Nephron progenitor cell (in vitro differentiated cells): Measurements from ENCODE around the gene CENPX.

Experiments
- DNase-seq: peaks from one replicate; pipeline ENCODE4 v3.0.0; 2021
- H3K27ac Mint-ChIP-seq: 2 replicates; pipeline ENCODE4 v1.8.0; 2021; ENCODE audit warnings: mild to moderate bottlenecking, moderate library complexity, mixed read lengths
- H3K27me3 Mint-ChIP-seq: 2 replicates; pipeline ENCODE4 v1.8.0; 2021; ENCODE audit warnings: mild to moderate bottlenecking, low read depth, mixed read lengths; ENCODE audit not compliant: poor library complexity
- H3K36me3 Mint-ChIP-seq: 2 replicates; pipeline ENCODE4 v1.8.0; 2021; ENCODE audit warnings: low read depth, mixed read lengths
- H3K4me1 Mint-ChIP-seq: 2 replicates; pipeline ENCODE4 v1.8.0; 2021; ENCODE audit warnings: mixed read lengths
- H3K4me3 Mint-ChIP-seq: 2 replicates; pipeline ENCODE4 v1.8.0; 2021; ENCODE audit warnings: mild to moderate bottlenecking, moderate library complexity, mixed read lengths
- H3K9me3 Mint-ChIP-seq: 2 replicates; pipeline ENCODE4 v1.8.0; 2021; ENCODE audit warnings: mild to moderate bottlenecking, moderate library complexity, mixed read lengths
- TF ChIP-seq, protein P1 (sequence below): fragments of 200-600 bp; sonication (generic); IDR thresholded peaks from 2 replicates; pipeline ENCODE4 v1.5.0; 2021; ENCODE audit warnings: antibody characterized with exemption

CENPX gene

DNA sequence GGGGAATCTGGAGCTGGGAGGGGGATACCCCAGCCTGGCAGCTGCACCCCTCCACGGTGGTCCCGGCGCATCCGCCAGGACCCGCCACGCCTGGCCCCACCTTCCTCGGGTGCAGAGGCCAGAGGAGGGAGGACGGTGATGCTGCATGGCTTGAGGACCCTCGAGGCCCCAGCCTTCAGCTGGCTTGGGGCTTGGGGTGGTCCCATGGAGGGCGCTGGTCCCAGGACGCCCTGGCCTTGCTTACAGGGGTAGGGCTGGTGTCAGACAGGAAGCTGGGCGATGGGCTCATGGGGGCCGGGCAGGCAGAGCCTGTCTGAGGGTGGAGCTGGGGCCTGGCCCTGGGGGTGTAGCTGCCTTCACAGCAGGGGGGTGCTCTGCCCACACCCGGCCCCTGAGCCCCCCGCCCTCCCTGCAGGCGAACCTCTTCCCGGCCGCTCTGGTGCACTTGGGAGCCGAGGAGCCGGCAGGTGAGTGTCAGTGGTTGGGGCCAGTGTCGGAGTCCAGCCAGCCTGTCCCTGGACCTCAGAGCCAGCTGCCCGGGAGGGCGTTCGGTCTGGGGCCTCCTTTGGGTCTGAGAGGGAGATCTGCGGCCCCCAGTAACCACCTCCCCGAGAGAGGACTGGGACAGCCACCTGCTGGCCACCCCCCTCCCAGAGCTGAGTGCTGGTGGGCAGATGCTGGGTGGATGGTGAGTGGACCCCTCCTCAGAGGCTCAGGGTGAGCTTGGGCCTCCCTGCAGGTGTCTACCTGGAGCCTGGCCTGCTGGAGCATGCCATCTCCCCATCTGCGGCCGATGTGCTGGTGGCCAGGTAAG lies 6.4 kb downstream of the CENPX start:
- Mint-ChIP-seq H3K36me3 (no peaks in the 10 kb centered on the region), H3K27me3 (no peaks in the 10 kb centered on the region), H3K4me3 (no peak overlapping the region), H3K4me1 (peaks cover 31% of the 10 kb centered on the region), H3K27ac (no peak overlapping the region), H3K9me3 (no peaks in the 10 kb centered on the region)
- TF ChIP-seq, protein P1, sequence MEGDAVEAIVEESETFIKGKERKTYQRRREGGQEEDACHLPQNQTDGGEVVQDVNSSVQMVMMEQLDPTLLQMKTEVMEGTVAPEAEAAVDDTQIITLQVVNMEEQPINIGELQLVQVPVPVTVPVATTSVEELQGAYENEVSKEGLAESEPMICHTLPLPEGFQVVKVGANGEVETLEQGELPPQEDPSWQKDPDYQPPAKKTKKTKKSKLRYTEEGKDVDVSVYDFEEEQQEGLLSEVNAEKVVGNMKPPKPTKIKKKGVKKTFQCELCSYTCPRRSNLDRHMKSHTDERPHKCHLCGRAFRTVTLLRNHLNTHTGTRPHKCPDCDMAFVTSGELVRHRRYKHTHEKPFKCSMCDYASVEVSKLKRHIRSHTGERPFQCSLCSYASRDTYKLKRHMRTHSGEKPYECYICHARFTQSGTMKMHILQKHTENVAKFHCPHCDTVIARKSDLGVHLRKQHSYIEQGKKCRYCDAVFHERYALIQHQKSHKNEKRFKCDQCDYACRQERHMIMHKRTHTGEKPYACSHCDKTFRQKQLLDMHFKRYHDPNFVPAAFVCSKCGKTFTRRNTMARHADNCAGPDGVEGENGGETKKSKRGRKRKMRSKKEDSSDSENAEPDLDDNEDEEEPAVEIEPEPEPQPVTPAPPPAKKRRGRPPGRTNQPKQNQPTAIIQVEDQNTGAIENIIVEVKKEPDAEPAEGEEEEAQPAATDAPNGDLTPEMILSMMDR = no peak
- no peak for DNase-seq

DNA sequence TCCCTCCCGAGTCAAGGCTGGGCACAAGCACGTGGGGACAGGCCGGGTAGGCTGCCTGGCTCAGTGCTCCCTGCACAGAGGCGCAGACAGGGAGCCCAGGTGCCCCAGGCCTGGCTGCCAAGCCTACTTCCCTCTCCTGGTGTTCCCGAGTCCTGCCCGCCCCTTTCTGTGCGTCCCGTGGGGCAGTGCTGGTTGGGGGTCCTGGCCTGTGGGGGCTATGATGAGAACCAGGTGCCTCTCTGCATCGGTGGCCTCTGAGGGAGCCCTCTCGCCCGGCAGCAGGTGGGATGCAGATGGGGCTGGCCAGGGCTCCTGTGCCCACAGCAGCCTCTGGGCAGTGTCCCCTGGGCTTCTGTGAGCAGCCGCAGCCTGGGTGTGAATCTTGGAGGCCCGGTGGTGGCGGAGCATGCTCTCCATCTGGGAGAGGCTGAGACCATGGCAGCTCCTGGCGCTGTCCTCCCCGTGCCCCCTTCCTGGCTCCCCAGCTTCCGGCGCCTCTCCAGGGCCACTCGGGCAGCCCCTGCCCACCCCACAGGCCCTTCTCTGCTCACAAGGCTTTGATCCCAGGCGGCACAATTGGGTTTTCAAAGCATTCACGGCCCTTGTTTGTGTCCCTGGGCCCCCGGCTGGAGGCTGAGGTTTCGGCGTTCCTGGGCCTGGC lies 7.2 kb downstream of the CENPX start:
- Mint-ChIP-seq H3K4me3 (no peak overlapping the region), H3K9me3 (no peaks in the 10 kb centered on the region), H3K4me1 (peaks cover 27% of the 10 kb centered on the region), H3K36me3 (no peaks in the 10 kb centered on the region), H3K27me3 (no peaks in the 10 kb centered on the region), H3K27ac (no peak overlapping the region)
- TF ChIP-seq, protein P1 = no peak
- no peak for DNase-seq

DNA sequence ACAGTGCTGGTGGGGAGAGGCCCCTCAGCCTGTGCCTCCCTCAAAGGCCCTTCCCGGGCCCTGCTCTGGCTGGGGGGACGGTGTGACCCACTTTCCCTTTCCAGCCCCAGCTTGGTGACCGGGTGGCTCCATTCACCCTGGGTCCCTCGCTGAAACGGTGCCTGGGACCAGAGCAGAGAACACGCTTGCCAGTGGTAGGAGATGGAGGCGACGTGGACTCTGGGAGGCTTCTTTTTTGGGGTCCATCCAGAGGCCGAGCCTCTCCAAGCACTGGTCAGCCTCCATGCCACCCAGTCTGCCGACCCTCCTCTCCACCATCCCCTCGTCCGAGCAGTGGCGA lies 7.7 kb downstream of the CENPX start:
- Mint-ChIP-seq H3K27ac (no peak overlapping the region), H3K4me3 (no peak overlapping the region), H3K27me3 (no peaks in the 10 kb centered on the region), H3K36me3 (no peaks in the 10 kb centered on the region), H3K9me3 (no peaks in the 10 kb centered on the region), H3K4me1 (peaks cover 26% of the 10 kb centered on the region)
- TF ChIP-seq, protein P1 = no peak
- no peak for DNase-seq

DNA sequence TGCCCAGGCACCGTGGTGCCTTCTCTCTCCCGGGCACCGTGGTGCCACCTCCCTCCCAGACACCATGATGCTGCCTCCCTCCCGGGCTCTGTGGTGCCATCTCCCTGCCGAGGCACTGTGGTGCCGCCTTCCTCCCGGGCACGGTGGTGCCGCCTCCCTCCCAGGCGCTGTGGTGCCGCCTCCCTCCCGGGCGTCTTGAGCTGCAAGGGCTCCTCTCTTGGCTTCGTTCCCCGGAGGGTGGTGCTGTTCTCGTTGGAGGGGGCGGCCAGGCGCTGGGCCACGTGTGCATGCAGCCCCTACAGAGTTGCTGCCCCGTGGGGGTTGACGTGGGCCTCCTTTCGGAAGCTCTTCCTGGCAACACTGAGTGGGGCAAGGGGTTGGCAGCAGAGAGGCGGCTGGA lies 8.2 kb downstream of the CENPX start:
- H3K9me3 Mint-ChIP-seq = no peaks in the 10 kb centered on the region
- DNase-seq = no peak
- H3K4me1 Mint-ChIP-seq = peaks cover 26% of the 10 kb centered on the region
- H3K27ac Mint-ChIP-seq = no peak overlapping the region
- TF ChIP-seq, protein P1 = no peak
- no peaks in the 10 kb centered on the region for H3K27me3 Mint-ChIP-seq
- H3K4me3 Mint-ChIP-seq = no peak overlapping the region
- H3K36me3 Mint-ChIP-seq = no peaks in the 10 kb centered on the region

DNA sequence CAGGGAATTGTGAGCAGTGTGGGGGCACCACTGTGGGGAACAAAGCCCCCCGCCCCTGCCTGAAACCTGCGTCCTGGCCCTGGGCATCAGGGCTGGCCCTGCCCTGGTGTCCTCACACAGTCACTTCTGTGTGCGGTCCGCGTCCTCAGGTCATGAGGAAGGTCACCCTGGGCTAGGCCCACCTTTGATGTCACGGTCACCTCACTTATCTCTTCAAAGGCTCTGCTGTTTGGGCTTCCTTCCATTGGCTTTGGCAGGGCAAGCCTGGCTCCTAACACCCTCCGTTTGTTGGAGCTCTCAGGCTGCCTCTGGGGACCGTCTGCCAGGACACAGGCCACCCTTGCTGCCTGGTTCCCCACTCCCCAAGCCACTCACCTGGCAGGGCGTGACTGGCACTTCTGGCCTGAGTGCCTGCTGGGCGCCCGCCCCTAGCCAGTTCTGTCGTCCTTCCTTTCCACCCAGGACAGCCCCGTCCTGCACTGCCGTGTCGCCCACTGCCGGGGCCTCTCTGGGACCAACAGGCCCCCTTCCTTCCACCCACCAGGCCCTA lies 8.8 kb downstream of the CENPX start:
- Mint-ChIP-seq H3K36me3 (no peaks in the 10 kb centered on the region), H3K27me3 (no peaks in the 10 kb centered on the region), H3K27ac (no peak overlapping the region), H3K9me3 (no peaks in the 10 kb centered on the region), H3K4me1 (peaks cover 23% of the 10 kb centered on the region), H3K4me3 (no peak overlapping the region)
- no peak for DNase-seq
- TF ChIP-seq, protein P1 = no peak
